Measurements from ENCODE around the gene STK24.

- no peak for TF ChIP-seq POLR2A (IDR thresholded peaks at IDR 0.05; ENCODE audit: low read depth, low read length)
- no peak for TF ChIP-seq CTCF (conservative IDR thresholded peaks at IDR 0.05; ENCODE audit: low read depth, low read length)
- no peak for TF ChIP-seq USF2 (IDR thresholded peaks at IDR 0.05; ENCODE audit: low read depth, low read length)
- TF ChIP-seq CEBPB (IDR thresholded peaks at IDR 0.05; ENCODE audit: low read depth, low read length): no peak
- TF ChIP-seq SMC3 (IDR thresholded peaks at IDR 0.05; ENCODE audit: low read depth, low read length): no peak
- no peak for TF ChIP-seq FOS (IDR thresholded peaks at IDR 0.05; ENCODE audit: low read depth, low read length)
- TF ChIP-seq RFX5 (IDR thresholded peaks at IDR 0.05; ENCODE audit: low read depth, low read length): no peak
Measured at GRCh38 chr13:98489446-98490194, 87.3 kb downstream of the STK24 start.
